GM21515 (cell line): ENCODE measurements around the gene FREM2.

Source experiments
- ATAC-seq: cut with Tn5 transposase; IDR thresholded peaks from one replicate; pipeline ENCODE4 v1.9.1; 2021; ENCODE audit not compliant: unreplicated experiment

Gene FREM2

DNA sequence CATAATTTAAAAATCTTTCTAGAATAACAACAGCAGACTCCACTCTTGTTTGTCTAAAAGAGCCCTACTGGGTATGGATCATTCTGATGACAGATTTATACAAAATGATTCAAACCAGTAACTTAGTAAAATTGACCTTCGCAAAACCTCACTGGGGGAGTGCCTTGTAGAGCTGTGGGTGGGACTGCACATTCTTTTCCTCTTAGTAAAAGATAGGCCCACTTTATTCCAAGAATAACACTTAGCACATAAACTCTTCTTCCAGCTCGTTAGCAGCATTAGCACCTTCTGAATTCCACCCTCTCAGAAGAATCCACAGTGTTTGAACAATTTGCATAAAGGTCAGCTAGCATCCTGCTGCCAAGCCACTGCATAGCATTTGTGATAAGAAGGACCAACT lies 196.9 kb downstream of the FREM2 start:
- ATAC-seq, result no peak

DNA sequence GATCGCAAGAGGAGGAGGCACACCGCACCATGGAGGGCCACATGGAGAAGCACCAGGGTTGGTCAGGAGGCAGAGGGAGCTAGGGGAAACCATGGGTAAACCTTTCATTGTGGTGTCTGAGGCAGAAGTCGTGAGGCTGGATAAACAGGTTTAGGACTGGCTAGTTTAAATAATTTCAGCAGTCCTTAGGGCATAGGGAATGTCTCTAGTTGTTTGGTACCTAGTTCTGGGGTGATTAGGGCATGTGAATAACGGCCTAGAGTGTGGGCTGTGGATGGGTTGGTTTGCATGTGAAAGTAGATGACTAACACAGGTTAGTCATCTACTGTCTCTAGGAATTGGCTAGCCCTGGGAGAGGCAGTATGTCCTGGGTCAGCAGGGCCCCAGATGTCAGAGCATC lies 201.4 kb downstream of the FREM2 start:
- ATAC-seq, result no peak

DNA sequence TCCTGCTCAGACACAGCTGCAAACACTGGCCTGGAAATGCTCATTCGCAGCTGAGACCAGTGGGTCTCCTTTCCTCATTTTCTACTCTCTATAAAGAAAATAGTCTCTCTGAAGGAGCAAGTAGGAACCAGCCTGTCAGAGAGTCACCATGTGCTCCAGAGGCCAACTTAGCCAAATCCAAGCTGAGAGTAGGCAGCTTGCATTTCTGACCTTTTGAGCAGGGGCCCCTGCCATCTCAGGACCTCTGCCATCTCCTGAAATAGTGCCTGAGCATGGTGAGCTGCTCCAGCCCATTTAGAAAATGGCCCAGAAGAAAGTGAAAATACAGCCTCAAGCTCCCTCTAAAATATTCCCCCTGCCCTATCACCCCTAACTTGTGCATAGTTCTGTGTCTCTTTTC lies 208.2 kb downstream of the FREM2 start:
- no peak for ATAC-seq

DNA sequence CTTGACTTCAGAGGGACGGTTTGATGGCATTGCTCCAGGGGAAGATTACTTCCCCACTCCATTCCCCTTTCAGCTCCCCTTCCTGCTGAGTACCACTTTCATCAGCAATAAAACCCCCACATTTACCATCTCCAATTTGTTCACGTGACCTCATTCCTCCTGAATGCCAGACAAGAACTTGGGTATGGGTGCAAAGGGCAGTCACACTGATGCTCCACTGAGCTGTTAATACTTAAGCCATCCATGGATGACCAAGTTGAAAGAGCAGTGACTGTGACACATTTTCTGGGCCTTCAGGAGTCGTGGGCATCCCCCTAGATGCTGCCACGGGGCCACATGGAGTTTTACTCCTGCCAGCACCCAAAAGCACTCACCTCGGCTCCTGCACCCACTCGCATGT lies 210.6 kb downstream of the FREM2 start:
- ATAC-seq, result no peak

DNA sequence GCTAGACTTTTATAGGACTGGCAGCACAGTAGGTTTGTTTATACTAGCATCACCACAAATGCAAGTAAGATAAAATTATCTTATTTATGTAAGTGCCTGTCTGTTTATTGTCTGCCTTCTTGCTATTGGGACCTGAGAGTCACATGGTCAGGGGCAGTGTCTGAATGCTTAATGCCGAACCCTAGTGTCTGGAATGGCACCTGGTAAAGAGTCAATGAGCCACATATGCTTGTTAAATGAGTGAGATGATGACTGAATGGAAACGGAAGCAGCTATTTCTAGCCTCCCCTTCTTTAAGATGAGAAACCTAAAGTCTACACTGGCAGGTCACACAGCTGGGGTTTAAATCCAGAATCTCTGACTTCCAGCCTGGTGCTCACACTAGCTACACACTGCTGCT lies 211.6 kb downstream of the FREM2 start:
- ATAC-seq, result no peak

DNA sequence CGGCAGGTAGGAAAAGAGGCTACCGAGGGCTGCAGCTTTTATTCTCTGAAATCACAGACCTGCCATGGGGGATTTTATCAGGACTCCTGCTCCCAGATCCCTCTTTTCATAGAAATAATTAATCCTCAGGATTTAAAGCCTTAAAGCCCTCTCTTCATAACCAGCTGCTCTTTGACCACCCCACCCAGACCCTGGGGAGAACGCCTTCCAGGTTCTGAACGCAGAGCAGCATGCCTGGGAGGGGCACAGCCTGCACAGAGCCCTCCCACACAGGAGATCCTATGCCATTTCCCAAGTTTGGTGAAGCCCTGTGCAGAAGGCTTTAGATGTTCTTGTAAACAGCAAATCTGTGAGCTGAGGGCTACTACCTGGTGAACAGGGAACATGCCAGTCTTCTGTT lies 212.7 kb downstream of the FREM2 start:
- no peak for ATAC-seq

GRCh38 chr13:38900188-38900587 lies 213.3 kb downstream of the FREM2 start:
- ATAC-seq, result no peak

DNA sequence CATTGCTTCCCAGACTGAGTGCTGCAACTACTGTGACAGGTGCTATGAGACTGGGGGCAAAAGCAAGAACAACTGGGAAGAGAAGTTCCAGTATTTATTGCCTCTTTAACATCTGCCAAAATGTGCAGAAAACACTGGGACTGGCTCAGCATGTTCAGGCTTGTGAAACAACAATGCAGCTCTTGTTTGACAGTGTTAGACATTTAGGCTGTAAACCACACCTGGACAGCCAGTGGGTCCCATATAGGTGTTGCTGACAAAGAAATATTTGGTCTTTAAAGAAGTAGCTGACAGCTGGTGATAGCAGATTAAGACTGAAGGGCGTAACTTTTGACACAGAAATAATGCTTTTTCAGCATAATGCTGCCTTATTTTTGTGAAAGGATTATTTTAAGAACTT lies 215.7 kb downstream of the FREM2 start:
- ATAC-seq, result no peak

- ATAC-seq, result no peak
These were observed 218.2 kb downstream of the FREM2 start for GRCh38 chr13:38905081-38905480.

DNA sequence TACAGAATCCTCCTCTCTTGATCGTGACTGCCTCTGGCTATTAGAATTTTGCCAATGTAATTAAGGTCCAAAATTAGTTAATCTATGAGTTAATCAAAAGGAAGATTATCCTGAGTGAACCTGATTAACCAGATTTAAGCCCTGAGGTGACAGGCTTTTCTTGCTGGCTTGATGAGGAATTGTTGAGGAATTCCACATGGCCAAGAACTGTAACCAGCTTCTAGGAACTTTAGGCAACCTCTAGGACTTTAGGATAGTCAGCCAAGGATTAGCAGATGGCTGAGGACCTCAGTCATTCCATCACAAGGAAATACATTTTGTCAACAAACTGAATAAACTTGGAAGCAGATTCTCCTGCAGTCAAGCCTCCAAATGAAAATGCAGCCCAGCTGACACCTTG lies 219.0 kb downstream of the FREM2 start:
- no peak for ATAC-seq

DNA sequence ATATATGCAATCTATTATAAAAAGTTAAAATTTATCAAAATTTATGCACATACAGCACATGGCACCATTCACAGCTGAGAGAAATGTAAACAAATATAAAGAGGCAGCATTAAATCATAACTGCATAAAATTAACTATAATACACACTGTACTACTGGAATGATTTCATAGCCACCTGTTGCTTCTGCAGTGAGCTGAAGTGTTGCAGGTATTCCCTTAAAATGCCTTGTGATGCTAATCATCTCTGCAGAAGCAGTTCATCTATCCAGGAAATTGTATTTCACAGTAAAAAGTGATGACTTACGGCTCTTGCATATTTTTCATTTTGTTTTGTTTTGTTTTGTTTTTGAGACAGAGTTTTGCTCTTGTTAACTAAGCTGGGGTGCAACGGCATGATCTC lies 221.7 kb downstream of the FREM2 start:
- no peak for ATAC-seq

GRCh38 chr13:38914070-38914469 lies 227.2 kb downstream of the FREM2 start:
- ATAC-seq, result no peak

DNA sequence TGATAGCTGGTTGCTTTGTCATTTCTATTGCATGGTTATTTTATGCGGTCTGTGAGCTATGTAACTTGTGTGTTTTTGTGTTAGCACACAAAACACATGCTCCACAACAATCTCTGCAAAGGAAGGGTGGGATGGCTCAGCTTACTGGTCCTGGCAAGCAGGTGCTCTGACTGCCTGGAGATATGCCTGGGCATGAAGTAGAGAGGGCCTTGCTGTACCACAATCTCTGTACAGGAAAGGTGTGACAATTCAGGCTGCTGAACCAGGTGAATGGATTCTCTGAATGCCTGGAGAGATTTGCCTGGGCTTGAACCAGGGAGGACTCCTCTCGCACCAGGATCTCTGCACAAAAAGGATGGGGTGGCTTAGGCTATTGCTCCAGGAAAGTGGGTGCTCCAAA lies 234.2 kb downstream of the FREM2 start:
- no peak for ATAC-seq

GRCh38 chr13:38922170-38922569 lies 235.3 kb downstream of the FREM2 start:
- ATAC-seq, result no peak

DNA sequence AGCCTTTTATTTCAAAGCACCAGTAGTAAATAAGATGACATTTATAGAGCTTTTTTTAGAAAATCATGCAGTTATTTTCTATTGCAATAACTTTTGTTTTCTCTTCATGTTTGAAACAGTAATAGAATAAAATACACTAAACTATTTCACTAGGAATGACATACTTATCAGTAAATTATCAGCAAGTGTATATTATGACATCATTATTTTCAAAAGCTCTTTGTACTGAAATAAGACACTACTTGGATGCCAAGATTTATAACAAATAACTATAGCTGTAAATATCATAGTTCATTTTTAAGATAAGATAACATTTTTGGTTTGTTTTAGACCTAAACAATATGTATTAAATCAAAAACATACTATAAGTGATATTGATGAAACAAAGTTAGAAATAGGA lies 246.9 kb downstream of the FREM2 start:
- ATAC-seq, result no peak
